HepG2 (cell line): ENCODE results near the gene SPRR2E.

ENCODE experiments used
- CEBPG ChIP-seq: IDR thresholded peaks from 2 replicates; pipeline ENCODE4 v1.6.1; 2016
- CTCF ChIP-seq: sonication (generic); formaldehyde crosslinking; IDR thresholded peaks from 2 replicates; pipeline ENCODE4 v1.5.0; 2020; ENCODE audit warnings: mild to moderate bottlenecking, missing genetic modification reagents, moderate library complexity
- HMG20A ChIP-seq: IDR thresholded peaks from 2 replicates; pipeline ENCODE4 v1.6.1; 2016; ENCODE audit warnings: borderline replicate concordance
- MAFK ChIP-seq, 2 experiments: IDR thresholded peaks in 1 of 2; conservative IDR thresholded peaks in 1 of 2; 2 replicates each; pipeline ENCODE4 v1.6.1; 2011; ENCODE audit warnings: improper control_type of control experiment in 2 of 2, low read length in 2 of 2
- PRDM10 ChIP-seq: sonication (generic); formaldehyde crosslinking; IDR thresholded peaks from 2 replicates; pipeline ENCODE4 v1.4.0; 2020; ENCODE audit warnings: low read depth, missing genetic modification reagents
- SMC3 ChIP-seq: IDR thresholded peaks from 2 replicates; pipeline ENCODE4 v1.6.1; 2011; ENCODE audit warnings: low read length, improper control_type of control experiment
- TAF1 ChIP-seq: sonication (generic); formaldehyde crosslinking; IDR thresholded peaks from 2 replicates; pipeline ENCODE4 v1.4.0; 2020; ENCODE audit warnings: missing genetic modification reagents
- ZNF446 ChIP-seq: sonication (generic); formaldehyde crosslinking; IDR thresholded peaks from 2 replicates; pipeline ENCODE4 v1.5.0; 2020; ENCODE audit warnings: mild to moderate bottlenecking, missing genetic modification reagents
- ZNF557 ChIP-seq: sonication (generic); formaldehyde crosslinking; IDR thresholded peaks from 2 replicates; pipeline ENCODE4 v1.4.0; 2020; ENCODE audit warnings: missing genetic modification reagents
- ZNF704 ChIP-seq: sonication (generic); formaldehyde crosslinking; IDR thresholded peaks from 2 replicates; pipeline ENCODE4 v1.8.1; 2023; ENCODE audit warnings: mild to moderate bottlenecking, inconsistent platforms, moderate library complexity, missing genetic modification reagents, borderline replicate concordance
- ZSCAN12 ChIP-seq: sonication (generic); formaldehyde crosslinking; IDR thresholded peaks from 2 replicates; pipeline ENCODE4 v1.9.0; 2021; ENCODE audit warnings: mild to moderate bottlenecking, missing genetic modification reagents
- TF ChIP-seq, protein P1 (sequence below): sonication (generic); formaldehyde crosslinking; IDR thresholded peaks from 2 replicates; pipeline ENCODE4 v1.8.1; 2023; ENCODE audit warnings: mild to moderate bottlenecking, missing genetic modification reagents, borderline replicate concordance
- TF ChIP-seq, protein P2 (sequence below): sonication (generic); formaldehyde crosslinking; IDR thresholded peaks from 2 replicates; pipeline ENCODE4 v1.4.0; 2020; ENCODE audit warnings: missing genetic modification reagents, mild to moderate bottlenecking, borderline replicate concordance

DNA sequence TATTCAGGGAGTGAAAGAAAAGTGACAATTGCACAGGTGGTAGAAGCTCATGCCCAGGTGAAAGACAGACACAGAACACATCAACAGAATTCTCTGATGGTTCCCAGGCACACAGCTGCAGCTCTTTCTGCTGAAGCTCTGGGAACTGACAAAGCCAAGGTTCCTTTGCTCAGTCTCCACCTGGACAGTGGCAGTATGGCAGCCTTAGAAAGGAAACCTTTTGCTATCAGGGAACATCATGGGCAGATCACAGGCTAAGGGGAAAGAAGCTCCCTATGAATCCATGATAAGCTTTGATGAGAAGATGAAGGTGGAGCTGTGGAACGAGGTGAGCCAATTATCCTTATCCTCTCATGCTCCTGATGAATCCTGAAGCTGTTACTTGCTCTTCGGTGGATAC, 24.1 kb downstream of the SPRR2E start:
- TF ChIP-seq CTCF (CRISPR knock-in tag) (no peak), CEBPG (CRISPR knock-in tag) (no peak), PRDM10 (CRISPR knock-in tag) (no peak), ZNF557 (CRISPR knock-in tag) (no peak), ZSCAN12 (no peak), ZNF704 (CRISPR knock-in tag) (no peak), MAFK (conservative IDR thresholded peaks at IDR 0.05 in 1 of 2, IDR thresholded peaks at IDR 0.05 in 1 of 2; ENCODE audit: low read length in 2 of 2) (no peak), HMG20A (CRISPR knock-in tag) (no peak), TAF1 (CRISPR knock-in tag) (no peak), SMC3 (no peak), ZNF446 (CRISPR knock-in tag) (no peak)
- TF ChIP-seq, protein P1, sequence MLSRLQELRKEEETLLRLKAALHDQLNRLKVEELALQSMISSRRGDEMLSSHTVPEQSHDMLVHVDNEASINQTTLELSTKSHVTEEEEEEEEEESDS = no peak
- TF ChIP-seq, protein P2, sequence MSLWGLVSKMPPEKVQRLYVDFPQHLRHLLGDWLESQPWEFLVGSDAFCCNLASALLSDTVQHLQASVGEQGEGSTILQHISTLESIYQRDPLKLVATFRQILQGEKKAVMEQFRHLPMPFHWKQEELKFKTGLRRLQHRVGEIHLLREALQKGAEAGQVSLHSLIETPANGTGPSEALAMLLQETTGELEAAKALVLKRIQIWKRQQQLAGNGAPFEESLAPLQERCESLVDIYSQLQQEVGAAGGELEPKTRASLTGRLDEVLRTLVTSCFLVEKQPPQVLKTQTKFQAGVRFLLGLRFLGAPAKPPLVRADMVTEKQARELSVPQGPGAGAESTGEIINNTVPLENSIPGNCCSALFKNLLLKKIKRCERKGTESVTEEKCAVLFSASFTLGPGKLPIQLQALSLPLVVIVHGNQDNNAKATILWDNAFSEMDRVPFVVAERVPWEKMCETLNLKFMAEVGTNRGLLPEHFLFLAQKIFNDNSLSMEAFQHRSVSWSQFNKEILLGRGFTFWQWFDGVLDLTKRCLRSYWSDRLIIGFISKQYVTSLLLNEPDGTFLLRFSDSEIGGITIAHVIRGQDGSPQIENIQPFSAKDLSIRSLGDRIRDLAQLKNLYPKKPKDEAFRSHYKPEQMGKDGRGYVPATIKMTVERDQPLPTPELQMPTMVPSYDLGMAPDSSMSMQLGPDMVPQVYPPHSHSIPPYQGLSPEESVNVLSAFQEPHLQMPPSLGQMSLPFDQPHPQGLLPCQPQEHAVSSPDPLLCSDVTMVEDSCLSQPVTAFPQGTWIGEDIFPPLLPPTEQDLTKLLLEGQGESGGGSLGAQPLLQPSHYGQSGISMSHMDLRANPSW (CRISPR knock-in tag) = no peak
